Stimulated activated CD8-positive, alpha-beta memory T cell treated with anti-CD3 and anti-CD28 coated beads, Interleukin-12 subunit alpha, Interleukin-12 subunit beta, amount 100 ng/mL, for 1 hour (primary cell): ENCODE data around the gene MUTYH.
A peak's percentile ranks its signal among the peaks of the same experiment; 100 is the strongest.

Experiments used
- DNase-seq: peaks from one replicate; pipeline ENCODE4 v3.0.0-alpha.2; 2020; ENCODE audit warnings: low read depth

MUTYH gene

GRCh38 chr1:45348966-45349677 lies 8.9 kb upstream of the MUTYH start:
- no peak for DNase-seq

GRCh38 chr1:45348609-45348965 lies 8.3 kb upstream of the MUTYH start:
- no peak for DNase-seq

- no peak for DNase-seq
These were observed 7.8 kb upstream of the MUTYH start for GRCh38 chr1:45348020-45348419.

DNA sequence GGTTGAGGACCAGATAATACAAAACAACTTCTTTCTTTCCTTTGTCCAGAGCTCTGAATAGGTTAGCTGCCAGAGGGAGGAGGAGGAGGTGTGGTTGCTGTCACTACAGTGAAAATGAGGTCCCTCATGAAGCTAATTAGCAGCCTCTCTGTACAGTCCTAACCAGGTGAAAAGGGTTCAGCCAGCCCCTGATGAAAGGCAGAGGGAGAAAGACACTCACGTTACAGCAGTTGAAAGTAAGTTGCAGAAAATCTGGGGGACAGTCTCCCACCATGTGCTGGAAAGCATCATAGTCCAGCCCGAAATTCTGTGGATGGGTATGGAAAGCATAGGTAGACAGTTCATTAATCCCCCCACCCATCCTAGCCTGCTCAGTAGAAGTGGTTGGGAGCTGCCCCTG lies 6.2 kb upstream of the MUTYH start:
- no peak for DNase-seq

DNA sequence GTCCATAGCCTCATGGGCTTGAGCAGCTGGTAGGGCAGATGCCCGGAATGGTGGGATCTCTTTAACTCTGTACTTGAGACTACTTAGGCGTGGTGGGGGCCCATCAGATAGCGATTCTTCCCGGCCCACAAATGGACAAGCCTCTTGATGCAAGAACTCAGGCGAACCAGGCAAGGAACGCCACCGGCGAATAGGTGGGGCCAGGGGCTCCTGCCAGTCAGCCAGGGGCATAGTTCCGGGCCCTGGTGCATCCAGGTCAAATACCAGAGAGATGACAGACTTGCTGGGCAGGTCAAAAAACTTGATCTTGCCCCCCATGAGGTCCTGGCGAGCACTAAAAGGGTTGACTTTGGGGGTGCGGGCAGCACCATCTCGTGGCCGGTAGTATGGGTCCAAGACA lies 4.8 kb upstream of the MUTYH start:
- no peak for DNase-seq

DNA sequence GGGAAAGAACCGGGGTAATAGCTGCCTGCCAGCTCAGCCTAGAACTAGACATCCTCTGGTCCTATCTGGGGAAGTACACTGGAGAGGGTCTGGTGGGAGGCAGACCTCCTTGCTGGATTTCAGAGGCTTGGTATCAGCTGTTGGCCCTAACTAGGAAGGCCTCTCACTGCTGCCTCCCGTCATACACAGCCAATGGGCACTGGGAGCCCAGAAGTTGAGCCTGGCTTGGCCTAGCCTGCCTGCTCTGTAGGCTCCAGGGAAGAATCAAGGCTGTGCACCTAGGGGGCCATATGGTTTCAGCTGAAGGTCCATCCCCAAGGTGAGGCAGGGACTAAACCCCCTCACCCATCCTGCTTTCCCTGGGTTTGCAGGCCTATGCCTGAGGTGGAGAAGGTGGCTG lies 4.3 kb upstream of the MUTYH start:
- DNase-seq, result no peak

GRCh38 chr1:45340816-45341466 lies 701 bp upstream of the MUTYH start:
- no peak for DNase-seq

DNA sequence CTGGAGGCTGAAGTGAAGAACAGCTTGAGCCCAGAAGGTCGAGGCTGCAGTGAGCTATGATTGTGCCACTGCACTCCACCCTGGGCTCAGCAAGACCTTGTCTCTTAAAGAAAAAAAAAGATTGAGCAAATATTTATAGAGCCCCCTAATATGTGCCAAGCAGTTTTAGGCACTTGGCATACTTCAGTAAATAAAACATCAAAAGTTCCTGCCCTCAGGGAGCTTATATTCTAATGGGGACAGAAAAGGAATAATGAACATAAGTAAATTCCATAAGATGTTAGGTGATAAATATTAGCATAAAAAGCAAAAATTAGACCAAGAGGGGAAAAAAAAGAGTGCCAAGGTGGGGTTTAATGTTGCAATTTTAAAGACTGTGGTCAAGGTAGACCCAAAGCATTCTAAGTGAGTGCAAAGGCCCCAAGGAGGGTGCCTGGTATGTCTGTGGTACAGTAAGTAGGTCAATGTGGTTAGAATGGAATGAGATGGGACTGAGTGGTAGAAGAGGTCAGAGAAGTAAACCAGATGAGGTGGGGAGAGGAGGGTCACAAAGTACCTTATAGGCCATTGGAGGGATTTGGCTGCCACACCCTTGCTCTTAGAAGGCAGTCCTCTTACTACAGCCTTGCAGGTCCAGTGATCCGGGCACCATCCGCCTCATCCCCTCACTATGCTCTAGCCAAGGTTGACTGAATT lies 2.5 kb downstream of the MUTYH start:
- no peak for DNase-seq

DNA sequence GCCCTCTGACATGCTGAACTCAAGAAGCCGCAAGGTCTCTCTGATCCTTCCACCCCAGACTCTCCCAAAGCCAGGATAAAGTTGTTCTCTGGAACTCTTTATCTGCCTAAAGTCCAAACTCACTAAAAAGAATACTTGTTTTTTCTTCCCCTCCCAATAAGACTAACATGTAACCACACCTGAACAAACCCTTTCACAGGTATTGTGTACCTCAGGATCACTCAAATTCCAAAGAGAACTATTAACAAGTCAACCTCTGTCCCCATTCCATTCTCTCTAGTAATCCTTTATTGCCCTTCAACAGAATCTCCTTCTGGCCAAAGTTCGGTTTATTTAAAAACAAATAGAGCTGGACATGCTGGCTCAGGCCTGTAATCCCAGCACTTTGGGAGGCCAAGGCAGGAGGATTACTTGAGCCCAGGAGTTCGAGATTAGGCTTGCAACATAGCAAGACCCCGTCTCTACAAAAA lies 4.3 kb downstream of the MUTYH start:
- DNase-seq, result no peak

- no peak for DNase-seq
These were observed 5.7 kb downstream of the MUTYH start for GRCh38 chr1:45334308-45335245.

DNA sequence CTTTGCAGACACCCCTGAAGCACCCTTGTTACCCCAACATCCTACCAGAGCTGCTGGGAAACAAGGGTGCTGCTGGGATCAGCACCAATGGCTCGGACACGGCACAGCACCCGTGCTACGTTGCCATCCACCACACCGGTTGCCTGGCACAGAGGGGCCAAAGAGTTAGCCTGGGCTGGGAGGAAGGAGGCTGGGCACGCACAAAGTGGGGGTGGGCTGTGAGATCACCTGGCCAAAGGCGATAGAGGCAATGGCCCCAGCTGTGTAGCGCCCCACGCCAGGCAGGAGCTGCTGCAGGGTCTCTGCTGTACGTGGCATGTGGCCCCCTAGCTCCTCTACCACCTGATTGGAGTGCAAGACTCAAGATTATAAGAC lies 7.9 kb downstream of the MUTYH start:
- DNase-seq, result no peak

DNA sequence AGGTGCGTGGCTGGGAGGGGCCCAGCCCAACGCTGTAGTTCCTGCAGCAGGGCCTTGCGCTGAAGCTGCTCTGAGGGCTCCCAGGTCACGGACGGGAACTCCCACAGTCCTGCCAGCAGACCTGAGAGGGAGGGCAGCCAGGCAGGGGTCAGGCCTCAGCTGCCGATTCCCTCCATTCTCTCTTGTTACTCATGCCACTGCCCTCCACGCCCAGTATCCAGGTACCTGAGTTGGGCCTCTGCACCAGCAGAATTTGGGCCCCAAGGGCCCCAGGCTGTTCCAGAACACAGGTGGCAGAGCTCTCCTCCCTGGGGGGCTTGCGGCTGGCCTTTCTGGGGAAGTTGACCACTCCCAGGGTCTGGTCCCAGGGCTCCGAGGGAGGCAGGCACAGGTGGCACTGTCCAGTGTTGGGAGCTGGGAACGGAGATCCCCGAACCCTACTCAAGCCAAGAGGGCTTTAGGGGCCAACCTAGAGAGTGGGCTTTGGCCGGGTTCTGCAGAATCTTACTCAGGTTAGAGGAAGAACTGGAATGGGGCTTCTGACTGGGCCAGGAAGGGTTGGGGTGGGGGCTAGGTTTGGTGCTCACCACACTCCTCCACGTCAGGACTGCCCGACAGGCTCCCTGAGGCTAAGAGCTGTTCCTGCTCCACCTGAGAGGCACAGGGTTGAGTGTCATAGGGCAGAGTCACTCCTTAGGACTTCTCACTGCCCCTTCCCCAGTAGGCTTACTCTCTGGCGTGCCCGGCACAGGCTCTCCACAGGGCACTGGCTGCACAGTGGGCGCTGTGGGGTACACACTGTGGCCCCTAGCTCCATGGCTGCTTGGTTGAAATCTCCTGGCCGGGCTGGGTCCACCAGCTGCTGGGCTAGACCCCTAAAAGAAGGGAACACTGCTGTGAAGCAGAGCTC lies 8.5 kb downstream of the MUTYH start:
- no peak for DNase-seq

DNA sequence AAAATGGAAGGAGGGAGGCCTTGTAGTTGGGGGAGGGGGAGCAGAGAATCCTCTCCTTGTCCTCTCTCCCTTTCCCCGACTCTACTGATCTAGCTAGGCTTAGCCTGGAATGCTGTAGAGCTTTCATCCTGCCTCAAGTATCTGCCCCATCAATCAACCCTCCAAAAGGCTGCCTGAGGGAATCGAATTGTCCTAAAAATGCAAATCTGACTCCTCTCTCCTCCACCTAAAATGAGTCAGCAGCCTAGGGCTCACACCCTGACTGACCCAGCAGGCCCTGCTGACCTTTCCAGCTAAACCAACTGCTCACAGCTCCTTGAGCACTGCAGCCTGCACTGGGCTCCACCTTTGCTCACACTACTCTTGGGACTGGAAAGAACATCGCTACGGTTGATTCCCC lies 10.8 kb downstream of the MUTYH start:
- no peak for DNase-seq

DNA sequence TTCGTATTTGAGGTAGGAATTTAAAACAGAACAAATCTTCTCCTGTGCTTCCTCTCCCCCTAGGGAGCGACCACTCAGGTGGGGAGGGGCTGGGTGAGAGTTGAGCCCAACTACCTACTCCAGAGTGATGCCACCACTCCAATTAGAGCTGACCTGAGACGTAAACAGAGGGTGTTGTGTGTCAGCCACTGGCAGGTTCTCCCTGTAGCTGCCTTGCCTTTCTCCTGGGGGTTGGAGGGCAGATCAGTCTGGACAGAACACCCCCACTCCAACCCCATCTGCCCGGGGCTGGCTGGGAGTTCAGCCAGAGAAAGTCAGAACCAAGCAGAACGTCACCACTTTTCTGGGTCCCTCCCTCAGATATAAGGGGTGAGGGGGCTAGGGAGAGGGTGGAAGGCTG lies 11.6 kb downstream of the MUTYH start:
- DNase-seq, result no peak

GRCh38 chr1:45327644-45328515 lies 12.4 kb downstream of the MUTYH start:
- no peak for DNase-seq

- peak; percentile 28 for DNase-seq
These were observed 13.3 kb downstream of the MUTYH start, which contains the start of gene HPDL for GRCh38 chr1:45326627-45327623. HPDL (plus strand) TSS chr1:45326895; CDS start chr1:45327149, 254 bp downstream.

- DNase-seq, result no peak
These were observed 14.3 kb downstream of the MUTYH start for GRCh38 chr1:45325851-45326506.

DNA sequence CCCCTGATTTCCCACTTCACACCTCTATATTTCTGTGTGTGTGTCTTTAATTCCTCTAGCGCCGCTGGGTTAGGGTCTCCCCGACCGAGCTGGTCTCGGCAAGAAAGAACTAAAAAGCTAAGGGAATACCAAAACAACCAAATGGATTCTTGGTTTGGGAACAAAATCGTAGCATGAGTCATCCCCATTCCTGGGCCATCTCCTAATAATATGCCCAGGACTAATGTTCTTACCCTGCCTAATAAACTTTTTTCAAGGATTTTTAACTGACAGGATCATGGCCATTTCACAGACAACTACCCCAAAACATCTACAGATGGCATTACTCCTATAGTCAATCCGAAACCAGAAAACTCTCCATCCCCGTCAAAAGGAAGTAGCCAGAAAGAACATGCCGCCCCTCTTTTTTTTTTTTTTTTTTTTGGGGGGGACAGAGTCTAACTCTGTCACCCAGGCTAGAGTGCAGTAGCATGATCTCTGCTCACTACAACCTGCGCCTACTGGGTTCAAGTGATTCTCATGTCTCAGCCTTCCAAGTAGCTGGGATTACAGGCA lies 17.7 kb downstream of the MUTYH start:
- no peak for DNase-seq
